Cardiac fibroblast (primary cell): Measurements from ENCODE around the gene BAHD1.

Experiments used
- DNase-seq, 2 donors: peaks; one replicate each; pipeline versions ENCODE4 v3.0.0 to v3.0.0-alpha.2; 2010; ENCODE audit warnings: low read depth in 2 of 2
- H3K4me3 ChIP-seq, 2 donors: replicated peaks in 1 of 2; 1 replicate in 1 of 2; 2 replicates in 1 of 2; pipeline ENCODE4 v1.5.1; 2011; ENCODE audit warnings: low read depth in 2 of 2, low read length in 2 of 2, mild to moderate bottlenecking in 2 of 2, moderate library complexity in 1 of 2
- CTCF ChIP-seq: IDR thresholded peaks from one replicate; pipeline ENCODE4 v1.5.1; 2011; ENCODE audit warnings: low read depth, mild to moderate bottlenecking, low read length, inconsistent platforms

Gene BAHD1

GRCh38 chr15:40421246-40422157 lies 19.3 kb upstream of the BAHD1 start:
- H3K4me3 ChIP-seq = no peak overlapping the region
- DNase-seq = peak; percentile 73 to 75
- peak; percentile 98 for TF ChIP-seq CTCF

- H3K4me3 ChIP-seq = no peak overlapping the region
- DNase-seq = no peak
- no peak for TF ChIP-seq CTCF
Measured at GRCh38 chr15:40424483-40425115, 16.2 kb upstream of the BAHD1 start.

GRCh38 chr15:40425681-40426080 lies 15.1 kb upstream of the BAHD1 start:
- TF ChIP-seq CTCF = no peak
- no peak for DNase-seq
- H3K4me3 ChIP-seq = no peak overlapping the region

- TF ChIP-seq CTCF = no peak
- no peak overlapping the region for H3K4me3 ChIP-seq
- DNase-seq = no peak
Measured at GRCh38 chr15:40427188-40427587, 13.6 kb upstream of the BAHD1 start.

- TF ChIP-seq CTCF = no peak
Measured at GRCh38 chr15:40428185-40428584, 12.6 kb upstream of the BAHD1 start.

GRCh38 chr15:40429068-40429710 lies 11.6 kb upstream of the BAHD1 start:
- DNase-seq = no peak
- no peak for TF ChIP-seq CTCF
- H3K4me3 ChIP-seq = no peak overlapping the region

More at GRCh38 chr15:40428185-40428584, 12.6 kb upstream of the BAHD1 start:
- no peak for DNase-seq
- H3K4me3 ChIP-seq = no peak overlapping the region
